Activated CD4-positive, alpha-beta T cell treated with anti-CD3 and anti-CD28 coated beads, Interleukin-10, Interleukin-2, amounts not matched to agents 100 ng/mL and 50 ng/mL, durations not matched to agents 16 hours and 8 hours (primary cell): ENCODE data around the gene GREB1L.
"Not testable (repeated sequence)": the region's sequence is repeated elsewhere in the genome, so short reads cannot be mapped to it uniquely, and the experiment has no call there.

ENCODE experiments used
- DNase-seq: peaks from one replicate; pipeline ENCODE4 v3.0.0-alpha.2; 2020

The GREB1L gene

DNA sequence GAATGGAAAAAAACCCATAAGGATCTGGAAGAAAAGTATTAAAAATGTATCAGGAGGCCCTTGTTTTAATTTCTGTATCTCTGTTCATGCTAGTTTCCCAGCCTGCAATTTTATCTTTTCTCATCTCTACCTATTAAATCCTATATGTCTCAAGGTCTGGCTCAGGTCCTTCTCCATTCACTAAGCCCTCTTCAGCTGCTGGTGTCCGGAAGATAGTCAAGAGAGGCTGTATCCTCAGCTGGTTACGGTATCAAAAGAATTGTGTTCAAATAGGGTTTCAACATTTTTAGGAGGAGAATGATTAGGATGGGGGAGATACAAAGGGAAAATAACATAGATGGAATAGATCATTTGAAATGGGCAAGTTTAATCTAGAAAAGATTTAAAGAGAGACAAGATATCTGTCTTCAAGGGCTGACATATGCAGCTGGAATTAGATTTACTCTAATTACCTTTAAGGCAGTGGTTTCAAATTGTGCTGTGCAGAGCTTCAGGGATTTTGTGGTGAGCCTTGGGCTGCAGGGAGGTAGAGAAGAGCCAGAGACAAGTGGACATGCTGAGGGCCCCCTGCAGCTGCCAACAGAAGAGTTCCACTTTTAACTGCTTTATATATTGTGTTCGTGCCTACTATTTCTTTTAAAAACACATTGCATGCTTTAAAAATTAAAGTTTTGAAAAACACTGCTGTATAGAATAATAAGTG lies 24.1 kb downstream of the GREB1L start:
- DNase-seq = no peak

DNA sequence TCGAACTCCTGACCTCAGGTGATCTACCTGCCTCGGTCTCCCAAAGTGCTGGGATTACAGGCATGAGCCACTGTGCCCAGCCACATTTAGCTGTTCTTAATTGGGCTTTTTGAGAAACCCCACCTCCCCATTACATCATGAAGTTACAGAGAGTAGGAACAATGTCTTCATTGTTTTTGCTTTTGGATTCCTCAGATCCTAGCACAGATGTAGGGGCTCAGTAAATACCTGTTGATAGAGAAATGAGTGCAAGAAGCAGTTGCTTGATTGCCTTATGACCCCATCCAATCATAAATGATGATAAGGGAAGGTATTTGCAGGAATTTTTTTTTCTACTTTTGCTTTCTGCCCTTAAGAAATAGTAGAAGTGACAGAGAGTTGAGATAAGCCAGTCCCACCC lies 25.4 kb downstream of the GREB1L start:
- DNase-seq = no peak

DNA sequence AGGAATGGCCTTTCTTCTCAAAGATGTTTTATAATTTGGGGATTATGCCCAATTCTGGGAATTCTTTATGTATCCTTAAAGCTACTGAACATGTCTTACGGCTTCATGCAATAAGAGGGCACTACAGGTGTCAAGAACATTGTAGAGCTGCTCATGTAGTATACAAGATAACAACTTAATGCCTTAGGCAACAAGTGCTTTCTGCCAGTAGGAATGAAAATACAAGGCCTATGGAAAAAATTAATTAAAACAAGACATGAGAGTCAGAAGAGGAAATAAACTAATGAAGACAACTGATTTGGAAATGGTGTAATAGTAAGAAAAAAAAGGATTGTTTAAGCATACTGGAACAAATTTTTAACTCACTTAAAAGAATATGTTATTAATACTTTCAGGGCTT lies 27.3 kb downstream of the GREB1L start:
- DNase-seq = no peak

DNA sequence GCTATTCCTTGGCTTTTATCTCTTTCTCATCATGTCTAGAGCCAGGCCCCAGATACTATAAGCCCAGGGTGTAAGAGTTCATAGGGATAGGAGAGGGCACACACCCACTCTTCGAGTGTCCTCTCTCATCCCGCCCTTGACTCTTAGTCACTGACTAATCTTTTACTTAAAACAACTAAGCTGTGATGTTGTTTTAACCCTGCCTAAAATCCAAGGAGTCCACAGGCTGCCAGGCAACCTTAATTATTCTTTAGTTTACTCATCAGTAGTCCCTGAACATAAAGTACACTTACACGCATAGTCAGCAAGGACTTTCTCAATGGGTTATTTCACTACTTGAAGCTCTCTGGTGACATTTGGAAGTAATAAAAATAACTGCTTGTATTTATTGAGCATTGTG lies 28.4 kb downstream of the GREB1L start:
- no peak for DNase-seq

DNA sequence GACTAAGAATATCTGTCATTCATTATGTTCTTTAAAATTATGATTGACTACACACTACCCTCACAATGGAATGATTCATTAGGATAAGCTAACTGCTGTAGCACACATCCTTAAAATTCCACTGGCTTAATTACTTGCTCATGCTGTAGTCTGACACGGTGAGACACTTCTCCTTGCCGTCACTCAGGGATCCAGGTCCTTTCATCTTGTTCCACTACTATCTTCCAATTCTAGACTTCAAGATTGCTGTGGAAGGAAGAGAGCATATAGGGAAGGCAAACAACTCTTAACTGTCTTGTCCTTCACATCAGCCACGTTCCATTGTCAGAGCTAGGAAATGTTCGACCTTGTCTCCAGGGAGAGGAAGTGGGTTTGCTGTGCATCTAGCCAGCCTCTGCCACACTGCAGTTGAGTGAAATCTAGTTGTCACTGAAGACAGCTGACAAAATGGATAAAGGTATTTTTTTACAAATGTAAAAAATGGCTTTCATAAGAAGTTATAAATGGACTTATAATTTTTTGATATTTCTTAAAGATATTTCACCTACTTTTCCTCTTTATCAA lies 30.1 kb downstream of the GREB1L start:
- no peak for DNase-seq

DNA sequence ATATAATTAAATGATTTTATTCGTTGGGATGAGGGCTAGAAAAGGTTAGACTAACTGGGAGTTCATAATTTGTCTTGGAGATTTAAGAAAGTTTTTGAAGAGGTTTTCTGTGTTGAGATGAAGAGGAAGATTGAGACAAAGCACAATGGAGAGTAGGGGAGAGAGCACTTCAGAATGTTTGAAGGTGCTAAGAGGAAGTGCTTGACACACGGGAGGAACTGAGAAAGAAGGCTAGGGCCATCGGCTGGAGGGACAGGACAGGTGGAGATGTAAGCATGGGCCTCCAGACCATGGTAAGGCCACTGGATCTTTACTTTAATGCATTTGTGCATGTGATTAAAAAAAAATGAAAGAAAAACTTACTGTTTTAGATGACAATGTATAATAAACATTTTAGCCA lies 31.5 kb downstream of the GREB1L start:
- DNase-seq = no peak

DNA sequence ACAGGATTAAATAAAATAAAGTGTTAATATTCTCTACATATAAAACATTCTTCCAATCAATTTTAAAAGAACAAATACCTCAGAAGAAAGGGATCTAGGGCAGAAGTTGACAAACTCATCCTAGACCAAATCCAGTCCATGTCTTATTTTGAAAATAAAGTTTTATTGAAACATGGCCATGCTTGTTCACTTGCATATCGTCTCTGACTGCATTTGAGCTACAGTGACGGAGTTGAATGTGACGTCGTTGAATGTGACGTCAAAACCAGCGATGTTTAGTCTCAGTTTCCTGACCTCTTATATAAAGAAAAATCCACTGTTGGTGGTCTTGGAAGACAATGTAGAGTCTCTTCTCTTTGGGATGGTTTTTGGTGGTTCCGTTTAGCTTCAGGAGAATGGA lies 33.6 kb downstream of the GREB1L start:
- DNase-seq = no peak

DNA sequence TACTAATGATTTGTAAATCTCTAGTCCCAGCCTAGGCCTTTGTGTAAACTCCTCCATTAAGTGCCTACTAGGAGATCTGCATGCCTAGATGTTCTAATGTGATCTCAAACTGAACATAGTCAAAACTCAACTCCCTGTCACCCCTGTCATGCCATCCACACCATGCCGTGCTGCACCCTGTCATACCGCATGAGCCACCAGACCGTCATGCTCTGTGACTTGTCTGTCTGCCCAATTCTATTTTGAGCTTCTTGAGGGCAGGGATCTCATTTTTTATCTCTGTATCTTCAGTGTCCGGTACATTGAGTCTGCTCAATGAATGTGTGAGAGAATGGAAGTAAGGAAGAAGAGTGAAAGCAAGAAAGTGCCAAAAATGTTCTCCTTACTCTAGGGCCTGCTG lies 35.5 kb downstream of the GREB1L start:
- DNase-seq = no peak

DNA sequence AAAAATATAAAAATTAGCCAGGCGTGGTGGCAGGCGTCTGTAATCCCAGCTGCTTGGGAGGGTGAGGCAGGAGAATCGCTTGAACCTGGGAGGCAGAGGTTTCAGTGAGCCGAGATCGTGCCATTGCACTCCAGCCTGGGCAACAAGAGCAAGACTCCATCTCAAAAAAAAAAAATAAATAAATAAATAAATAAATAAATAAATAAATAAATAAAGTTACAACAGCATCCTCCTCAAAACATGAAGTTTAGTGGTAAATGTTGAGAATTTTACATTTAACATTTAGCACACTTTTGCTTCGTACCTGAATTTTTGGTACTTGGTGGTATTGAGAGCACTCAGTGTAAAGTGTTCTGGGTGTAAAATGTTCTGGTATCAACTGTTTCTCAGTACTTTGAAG lies 36.2 kb downstream of the GREB1L start:
- not testable (repeated sequence) for DNase-seq

DNA sequence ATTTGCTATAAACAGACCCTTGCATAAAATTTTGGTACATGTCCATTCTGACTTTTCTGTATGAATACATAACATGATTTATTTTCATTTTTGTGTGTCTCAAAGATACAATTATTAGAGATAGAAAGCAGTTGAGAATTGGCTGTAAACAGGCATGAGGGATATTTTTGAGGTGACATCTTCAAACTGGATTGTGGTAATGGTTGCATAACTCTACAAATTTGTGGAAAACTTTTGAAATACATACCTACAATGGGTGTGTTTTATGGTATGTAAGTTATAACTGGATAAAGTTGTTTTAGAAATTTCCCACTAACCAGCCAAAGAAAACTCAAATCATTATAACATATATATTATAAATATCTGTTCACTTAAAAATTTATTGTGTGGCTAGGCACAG lies 39.6 kb downstream of the GREB1L start:
- DNase-seq = no peak

DNA sequence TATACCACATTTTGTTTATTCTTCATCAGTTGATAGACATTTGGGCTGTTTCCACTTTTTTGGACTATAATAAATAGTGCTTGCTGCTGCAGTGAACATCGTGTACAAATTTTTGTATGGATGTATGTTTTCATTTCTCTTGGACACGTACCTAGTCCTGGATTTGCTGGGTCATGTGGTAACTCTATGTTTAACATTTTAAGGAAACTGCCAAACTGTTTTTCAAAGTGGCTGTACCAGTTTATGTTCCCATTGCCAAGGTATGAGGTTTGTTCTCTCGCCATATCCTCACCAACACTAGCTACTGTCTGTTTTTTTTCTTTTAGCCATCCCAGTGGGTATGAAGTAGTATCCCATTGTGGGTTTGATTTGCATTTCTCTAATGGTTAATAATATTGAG lies 42.5 kb downstream of the GREB1L start:
- no peak for DNase-seq

DNA sequence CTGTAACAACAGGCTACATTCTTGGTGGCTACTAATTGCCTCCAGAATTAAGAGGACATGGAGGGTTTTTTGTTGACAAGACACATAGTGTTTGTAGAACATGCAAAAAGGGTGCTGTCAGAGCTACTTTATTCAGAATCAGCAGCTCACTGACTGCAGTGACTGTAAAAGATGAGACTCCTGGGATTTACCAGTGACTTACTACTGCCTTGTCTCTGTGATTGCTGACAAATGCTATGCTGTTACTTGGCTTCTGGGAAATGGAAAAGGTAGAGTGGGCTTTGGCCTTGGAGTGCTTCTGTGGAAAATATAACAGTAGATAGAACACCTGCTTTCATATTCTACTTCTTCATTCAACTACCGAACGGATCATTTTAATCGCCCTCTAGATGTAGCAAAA lies 47.8 kb downstream of the GREB1L start:
- no peak for DNase-seq

DNA sequence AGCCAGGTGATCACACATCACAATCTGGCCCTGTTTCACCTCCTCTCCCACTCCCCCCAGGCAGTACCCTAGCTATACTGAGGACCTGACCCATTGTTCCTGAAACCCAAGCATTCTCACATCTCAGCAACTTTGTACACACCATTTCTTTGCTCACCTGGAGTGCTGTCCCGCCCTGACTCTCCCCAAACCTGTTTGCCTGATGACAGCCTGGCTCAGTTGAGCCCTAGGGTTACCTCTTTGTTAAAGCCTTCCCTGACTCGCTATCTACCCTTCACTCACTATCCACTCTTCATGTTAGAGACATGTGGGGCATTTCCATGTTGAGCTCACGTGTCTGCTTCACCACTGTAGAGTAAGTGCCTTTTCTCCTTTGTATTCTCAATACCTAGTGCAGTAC lies 49.1 kb downstream of the GREB1L start:
- DNase-seq = no peak

DNA sequence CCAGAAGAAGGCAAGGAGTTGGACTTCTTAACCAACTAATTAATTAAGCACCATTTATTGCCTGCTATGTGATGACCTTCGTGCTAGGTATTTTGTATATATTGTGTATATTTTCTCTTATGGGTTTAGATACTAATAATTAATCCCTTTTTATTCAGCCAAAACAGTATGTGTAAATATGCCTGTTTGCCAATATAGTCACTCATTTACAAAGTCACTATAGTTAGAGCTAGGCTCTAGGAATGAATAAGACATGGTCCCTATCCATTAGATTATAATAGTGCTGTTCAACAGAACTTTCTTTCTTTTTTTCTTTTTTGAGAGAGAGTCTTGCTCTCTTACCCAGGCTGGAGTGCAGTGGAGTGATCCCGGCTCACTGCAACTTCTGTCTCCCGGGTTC lies 51.4 kb downstream of the GREB1L start:
- no peak for DNase-seq

DNA sequence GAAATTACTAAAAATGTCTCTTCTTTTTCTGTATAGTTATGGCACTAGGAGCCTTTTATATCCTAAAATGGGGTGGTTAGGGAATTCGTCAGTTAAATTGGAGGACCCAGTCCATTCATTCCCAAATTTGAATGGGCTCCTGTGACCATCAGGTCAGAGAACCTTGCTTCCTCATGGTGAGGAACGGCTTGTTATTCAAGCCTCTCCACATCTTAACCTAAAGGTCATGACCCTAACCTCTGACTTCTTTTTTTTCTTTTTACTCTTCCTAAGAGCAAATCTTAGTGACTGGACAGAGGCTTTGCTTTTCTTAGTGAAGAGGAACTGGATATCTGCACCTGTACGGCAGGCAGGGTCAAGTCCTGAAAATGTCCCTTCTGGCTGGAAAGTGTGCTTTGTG lies 53.1 kb downstream of the GREB1L start:
- DNase-seq = no peak

DNA sequence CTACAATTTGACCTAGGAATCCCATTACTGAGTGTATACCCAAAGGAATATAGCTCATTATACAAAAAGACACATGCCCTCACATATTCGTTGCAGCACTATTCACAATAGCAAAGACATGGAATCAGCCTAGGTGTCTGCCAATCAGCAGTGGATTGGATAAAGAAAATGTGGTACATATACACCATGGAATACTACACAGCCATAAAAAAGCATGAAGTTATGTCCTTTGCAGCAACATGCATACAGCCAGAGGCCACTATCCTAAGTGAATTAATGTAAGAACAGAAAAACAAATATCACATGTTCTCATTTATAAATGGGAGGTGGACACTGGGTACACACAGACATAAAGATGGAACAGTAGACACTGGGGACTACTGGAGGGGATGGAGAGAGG lies 54.0 kb downstream of the GREB1L start:
- no peak for DNase-seq

DNA sequence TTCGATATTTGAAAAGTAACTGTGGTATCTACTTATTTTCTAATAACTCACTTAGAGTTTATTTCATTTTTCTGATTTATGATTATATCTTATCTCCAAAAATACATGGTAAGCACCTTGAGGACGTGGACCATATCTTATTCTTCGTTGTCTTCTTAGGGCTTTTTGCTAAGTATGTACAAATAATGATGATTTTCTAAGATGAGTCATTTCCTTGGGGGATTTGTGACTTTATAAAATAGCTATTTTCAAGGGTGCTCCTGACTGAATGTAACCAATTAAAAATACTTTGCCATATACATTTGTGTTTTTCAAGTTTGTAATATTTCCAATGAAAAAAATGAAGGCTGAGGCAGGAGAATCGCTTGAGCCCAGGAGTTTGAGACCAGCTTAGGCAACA lies 56.3 kb downstream of the GREB1L start:
- no peak for DNase-seq

DNA sequence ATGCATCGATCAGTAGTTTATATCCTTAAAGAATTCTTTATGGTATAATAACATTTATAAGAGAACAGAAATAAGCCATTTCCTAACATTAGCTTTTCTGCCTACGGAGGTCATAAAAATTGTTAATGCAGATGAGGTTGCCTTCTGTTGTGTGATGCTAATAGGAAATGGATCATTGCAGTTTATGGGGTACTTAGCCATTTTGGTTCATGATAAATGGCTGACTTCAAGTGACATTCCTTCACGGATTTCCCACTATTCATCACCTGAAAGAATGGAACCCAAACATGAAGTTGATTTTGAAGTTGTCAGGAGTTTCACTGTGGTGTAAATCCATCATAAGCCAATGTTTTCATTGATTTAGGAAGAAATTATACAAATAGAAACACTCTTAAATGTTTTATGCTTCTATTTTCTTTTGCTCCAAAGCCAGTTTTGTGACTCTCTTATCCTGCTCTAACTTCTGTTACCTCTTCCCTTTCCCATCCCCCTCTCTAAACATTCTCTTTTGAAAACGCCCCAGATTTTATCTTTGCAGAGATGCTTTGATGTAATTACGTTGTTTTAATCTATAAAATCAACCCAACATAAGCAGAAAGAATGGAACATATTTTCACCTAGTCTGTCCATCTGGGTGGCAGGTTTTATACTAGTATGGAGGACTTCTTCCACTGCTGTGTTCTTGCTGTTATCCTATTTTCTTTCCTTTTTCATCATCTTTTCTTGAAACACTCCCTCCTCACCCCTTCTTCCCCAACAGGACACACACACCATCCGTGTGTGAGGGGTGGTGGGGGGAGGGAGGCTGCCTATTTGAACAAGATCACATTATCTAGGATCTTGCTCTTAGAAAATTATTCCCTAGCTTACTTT lies 58.2 kb downstream of the GREB1L start:
- DNase-seq = no peak

DNA sequence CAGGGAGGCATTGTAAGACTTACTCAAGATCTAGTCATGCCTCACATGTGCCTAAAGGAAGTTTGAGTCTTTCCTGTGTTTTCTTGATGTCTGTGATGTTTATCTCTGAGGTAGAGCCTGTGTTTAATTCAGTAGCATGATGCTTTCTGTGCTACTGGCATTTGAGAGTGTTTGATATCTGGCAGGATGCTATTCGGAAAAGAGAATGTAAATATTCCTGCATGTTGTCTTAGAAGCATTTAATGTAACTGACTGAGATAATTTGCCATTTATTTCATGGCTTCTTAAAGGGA lies 58.8 kb downstream of the GREB1L start:
- no peak for DNase-seq

DNA sequence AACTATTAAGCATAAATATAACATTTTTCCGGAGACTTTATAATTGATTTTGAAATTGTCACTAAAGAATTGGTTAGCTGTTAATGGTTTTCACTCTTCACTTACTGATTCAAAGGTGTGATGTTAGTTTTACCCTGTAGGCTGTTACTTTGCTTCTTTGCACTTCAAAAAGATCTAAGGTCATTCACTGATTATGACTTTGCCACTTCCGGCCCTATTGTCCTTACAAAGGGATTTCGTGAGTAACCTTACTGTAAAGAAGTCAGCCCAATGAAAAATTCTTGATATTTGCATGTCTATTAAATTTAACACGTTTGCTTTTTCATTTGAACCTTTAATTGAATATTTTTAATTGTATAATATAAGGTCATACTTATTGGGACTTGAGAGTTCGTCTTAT lies 61.4 kb downstream of the GREB1L start:
- no peak for DNase-seq

DNA sequence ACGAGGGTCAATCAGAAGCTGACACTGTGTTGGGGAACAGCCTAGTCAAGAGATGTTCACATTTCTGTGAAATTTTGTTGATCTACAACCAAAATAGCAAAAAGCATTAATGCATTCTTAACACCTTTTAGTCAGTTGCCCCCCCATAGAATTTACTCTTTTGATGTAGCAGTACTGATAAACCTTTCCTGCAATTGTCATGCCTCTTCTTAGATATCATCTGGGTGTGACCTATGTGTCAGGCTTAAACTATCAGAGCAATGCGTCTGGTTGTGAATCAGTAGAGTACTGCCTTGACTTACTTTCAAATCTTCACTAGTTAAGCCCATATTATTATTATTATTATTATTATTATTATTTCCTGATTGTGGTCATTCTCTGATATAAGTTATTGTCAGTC lies 61.9 kb downstream of the GREB1L start:
- no peak for DNase-seq

DNA sequence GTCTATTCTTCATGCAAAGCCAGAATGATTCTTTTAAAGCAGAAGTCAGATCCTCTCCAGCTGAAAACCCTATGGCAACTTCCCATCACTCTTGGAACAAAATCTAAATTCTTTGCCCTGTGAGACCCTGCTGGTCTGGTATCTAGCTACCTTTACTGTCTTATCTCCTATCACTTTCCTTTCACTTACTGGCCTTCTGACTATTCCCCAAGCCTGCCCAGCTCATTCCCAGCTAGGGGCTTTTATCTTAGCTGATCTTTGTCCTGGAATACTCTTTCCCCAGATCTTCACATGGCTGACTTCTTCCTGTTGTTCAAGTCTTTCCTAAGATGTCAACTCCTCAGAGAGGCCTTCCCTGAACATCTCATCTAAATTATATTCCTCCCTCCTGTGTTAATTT lies 63.6 kb downstream of the GREB1L start:
- no peak for DNase-seq

DNA sequence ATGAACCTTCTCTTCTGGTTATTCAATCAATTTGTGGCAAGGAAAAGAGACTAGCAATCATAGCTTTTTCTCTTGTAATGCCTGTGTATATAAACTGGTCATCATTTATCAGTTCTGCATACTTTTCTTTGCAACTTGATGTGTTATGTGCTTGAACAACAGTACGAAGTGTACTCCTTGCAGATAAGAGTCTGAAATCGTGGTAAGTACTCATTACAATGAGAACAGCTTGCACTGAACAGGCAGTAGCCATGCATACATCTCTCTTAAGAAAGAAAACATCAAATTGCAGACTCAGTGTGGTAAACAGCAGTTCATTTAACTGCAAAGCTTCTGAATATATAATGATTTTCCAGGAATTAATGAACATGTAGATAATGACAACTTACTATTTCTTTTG lies 64.3 kb downstream of the GREB1L start:
- no peak for DNase-seq

DNA sequence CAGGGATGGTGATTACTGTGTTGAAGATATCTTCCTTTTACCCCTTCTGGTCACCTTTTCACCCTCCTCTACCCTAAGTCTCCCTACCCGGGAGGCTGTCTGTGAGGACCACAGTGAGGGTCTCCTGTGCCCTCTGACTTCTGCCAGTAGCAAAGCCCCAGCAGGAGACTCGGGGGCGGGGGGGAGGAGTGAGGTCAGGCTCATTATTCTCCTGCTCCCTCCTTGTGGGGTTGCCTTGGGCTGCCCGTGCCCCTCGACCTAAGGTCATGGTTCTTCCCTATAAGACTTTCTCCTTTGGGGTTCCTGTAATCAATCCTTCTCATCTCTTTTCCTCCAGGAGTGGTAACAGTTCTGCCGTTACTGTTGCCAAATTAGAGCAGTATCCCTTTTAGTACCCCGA lies 65.5 kb downstream of the GREB1L start:
- no peak for DNase-seq

DNA sequence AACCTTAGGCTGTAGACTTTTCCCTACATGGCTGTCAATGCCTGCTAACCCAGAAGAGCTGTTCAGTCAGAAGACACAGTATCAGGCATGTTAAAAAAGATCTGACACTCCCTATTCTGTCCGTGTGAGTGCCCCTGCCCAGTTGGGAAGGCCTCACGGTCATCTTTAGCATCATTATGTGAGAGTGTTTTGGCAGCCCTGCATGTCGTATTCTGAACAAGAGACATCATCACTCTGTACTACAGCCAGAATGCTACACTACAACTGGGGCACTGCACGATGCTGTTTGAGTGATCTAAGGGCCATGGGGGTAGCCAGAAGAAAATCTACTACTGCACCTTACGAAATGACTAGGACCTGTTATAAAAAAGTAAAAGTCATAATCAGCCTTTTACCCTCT lies 67.2 kb downstream of the GREB1L start:
- no peak for DNase-seq
